HEK293T (cell line): ENCODE data around the gene TUBA4A.
"Not testable (repeated sequence)": the region's sequence is repeated elsewhere in the genome, so short reads cannot be mapped to it uniquely, and the experiment has no call there.

Experiments
- ARNT ChIP-seq: fragments of 450-650 bp; IDR thresholded peaks from 2 replicates; pipeline ENCODE4 v1.6.1; 2017; ENCODE audit warnings: mild to moderate bottlenecking
- ELF4 ChIP-seq: fragments of 450-650 bp; IDR thresholded peaks from 2 replicates; pipeline ENCODE4 v1.6.1; 2017; ENCODE audit warnings: antibody characterized with exemption
- FOXA1 ChIP-seq: fragments of 450-650 bp; IDR thresholded peaks from 2 replicates; pipeline ENCODE4 v1.6.1; 2016; ENCODE audit warnings: mild to moderate bottlenecking
- NFRKB ChIP-seq: fragments of 450-650 bp; IDR thresholded peaks from 2 replicates; pipeline ENCODE4 v1.6.1; 2016; ENCODE audit warnings: mild to moderate bottlenecking, moderate library complexity
- SUZ12 ChIP-seq: fragments of 450-650 bp; IDR thresholded peaks from 2 replicates; pipeline ENCODE4 v1.6.1; 2016; ENCODE audit warnings: mild to moderate bottlenecking

DNA sequence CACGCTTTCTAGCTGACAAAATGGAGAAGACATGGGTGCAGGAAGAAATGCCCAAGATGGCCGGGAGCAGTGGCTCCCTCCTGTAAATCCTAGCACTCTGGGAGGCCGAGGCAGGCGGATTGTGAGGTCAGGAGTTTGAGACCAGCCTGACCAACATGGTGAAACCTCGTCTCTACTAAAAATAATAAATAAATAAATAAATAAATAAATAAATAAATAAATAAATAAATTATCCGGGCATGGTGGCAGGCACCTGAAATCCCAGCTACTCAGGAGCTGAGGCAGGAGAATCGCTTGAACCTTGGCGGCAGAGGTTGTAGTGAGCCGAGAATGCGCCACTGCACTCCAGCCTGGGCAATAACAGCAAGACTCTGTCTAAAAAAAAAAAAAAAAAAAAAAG, 5.2 kb upstream of the TUBA4A start:
- not testable (repeated sequence) for TF ChIP-seq NFRKB, SUZ12, FOXA1, ELF4, ARNT
